ENCODE results near the gene ADCK2.
A peak's percentile ranks its signal among the peaks of the same experiment; 100 is the strongest.
"Not testable (repeated sequence)": the region's sequence is repeated elsewhere in the genome, so short reads cannot be mapped to it uniquely, and the experiment has no call there.

ADCK2 gene

GRCh38 chr7:140672382-140673062, at the start of gene ADCK2:
Gene ADCK2 (plus strand): TSS chr7:140672945. CDS start chr7:140673331, 386 bp downstream.
- peak; percentile 72 to 79 for DNase-seq

GRCh38 chr7:140623980-140624379, 48.8 kb upstream of the ADCK2 start:
- TF ChIP-seq POLR2A (IDR thresholded peaks at IDR 0.05; ENCODE audit: low read length), result no peak
- no peak for TF ChIP-seq GATA1 (IDR thresholded peaks at IDR 0.05; ENCODE audit: low read depth, low read length)
- no peak for DNase-seq

More at GRCh38 chr7:140672382-140673062, at the start of gene ADCK2:
- TF ChIP-seq GATA1 (IDR thresholded peaks at IDR 0.05; ENCODE audit: low read depth, low read length), result no peak
- TF ChIP-seq POLR2A (IDR thresholded peaks at IDR 0.05; ENCODE audit: low read length), result no peak

- no peak for DNase-seq
- TF ChIP-seq POLR2A (IDR thresholded peaks at IDR 0.05; ENCODE audit: low read length), result no peak
These were observed 48.2 kb upstream of the ADCK2 start for GRCh38 chr7:140624392-140625191.

GRCh38 chr7:140625192-140625558, 47.6 kb upstream of the ADCK2 start:
- DNase-seq, result not testable (repeated sequence)

- no peak for DNase-seq
- TF ChIP-seq POLR2A (IDR thresholded peaks at IDR 0.05; ENCODE audit: low read length) (no peak), GATA1 (IDR thresholded peaks at IDR 0.05; ENCODE audit: low read depth, low read length) (no peak)
These were observed 46.6 kb upstream of the ADCK2 start for GRCh38 chr7:140625908-140626868.

- DNase-seq, result no peak
- TF ChIP-seq POLR2A (IDR thresholded peaks at IDR 0.05; ENCODE audit: low read length) (no peak), GATA1 (IDR thresholded peaks at IDR 0.05; ENCODE audit: low read depth, low read length) (no peak)
These were observed 41.7 kb upstream of the ADCK2 start for GRCh38 chr7:140631021-140631420.

- no peak for TF ChIP-seq POLR2A (IDR thresholded peaks at IDR 0.05; ENCODE audit: low read length)
- no peak for TF ChIP-seq GATA1 (IDR thresholded peaks at IDR 0.05; ENCODE audit: low read depth, low read length)
These were observed 41.1 kb upstream of the ADCK2 start for GRCh38 chr7:140631602-140632001.

GRCh38 chr7:140635345-140635744, 37.4 kb upstream of the ADCK2 start:
- no peak for TF ChIP-seq POLR2A (IDR thresholded peaks at IDR 0.05; ENCODE audit: low read length)
- no peak for TF ChIP-seq GATA1 (IDR thresholded peaks at IDR 0.05; ENCODE audit: low read depth, low read length)
- no peak for DNase-seq

More at GRCh38 chr7:140631602-140632001, 41.1 kb upstream of the ADCK2 start:
- DNase-seq, result no peak

- DNase-seq, result no peak
These were observed 36.9 kb upstream of the ADCK2 start for GRCh38 chr7:140635816-140636215.

GRCh38 chr7:140637400-140637799, 35.3 kb upstream of the ADCK2 start:
- no peak for DNase-seq
- TF ChIP-seq GATA1 (IDR thresholded peaks at IDR 0.05; ENCODE audit: low read depth, low read length) (no peak), POLR2A (IDR thresholded peaks at IDR 0.05; ENCODE audit: low read length) (no peak)

More at GRCh38 chr7:140635816-140636215, 36.9 kb upstream of the ADCK2 start:
- TF ChIP-seq POLR2A (IDR thresholded peaks at IDR 0.05; ENCODE audit: low read length) (no peak), GATA1 (IDR thresholded peaks at IDR 0.05; ENCODE audit: low read depth, low read length) (no peak)

GRCh38 chr7:140638173-140638791, 34.5 kb upstream of the ADCK2 start:
- no peak for TF ChIP-seq POLR2A (IDR thresholded peaks at IDR 0.05; ENCODE audit: low read length)
- no peak for TF ChIP-seq GATA1 (IDR thresholded peaks at IDR 0.05; ENCODE audit: low read depth, low read length)
- no peak for DNase-seq

- TF ChIP-seq GATA1 (IDR thresholded peaks at IDR 0.05; ENCODE audit: low read depth, low read length), result no peak
- TF ChIP-seq POLR2A (IDR thresholded peaks at IDR 0.05; ENCODE audit: low read length), result no peak
- no peak for DNase-seq
These were observed 33.2 kb upstream of the ADCK2 start for GRCh38 chr7:140639366-140640053.

- TF ChIP-seq GATA1 (IDR thresholded peaks at IDR 0.05; ENCODE audit: low read depth, low read length) (no peak), POLR2A (IDR thresholded peaks at IDR 0.05; ENCODE audit: low read length) (no peak)
- DNase-seq, result no peak
These were observed 32.6 kb upstream of the ADCK2 start for GRCh38 chr7:140640060-140640637.

Data from erythroblast (primary cell).